GM23338 (cell line): ENCODE measurements around the gene POLR3K.
"Not testable (repeated sequence)": the region's sequence is repeated elsewhere in the genome, so short reads cannot be mapped to it uniquely, and the experiment has no call there.

Experiments
- EZH2 ChIP-seq: fragments of 200-600 bp; sonication (generic); IDR thresholded peaks from one replicate; pipeline ENCODE4 v1.8.0; 2017; ENCODE audit warnings: antibody characterized with exemption, mild to moderate bottlenecking, low read depth; ENCODE audit not compliant: unreplicated experiment
- POLR2AphosphoS5 ChIP-seq: IDR thresholded peaks from 2 replicates; pipeline ENCODE4 v1.6.1; 2016; ENCODE audit warnings: antibody characterized with exemption, low read depth
- STAT1 ChIP-seq: IDR thresholded peaks from one replicate; pipeline ENCODE4 v1.6.1; 2016; ENCODE audit warnings: antibody characterized with exemption; ENCODE audit not compliant: unreplicated experiment
- ZNF331 ChIP-seq: fragments of 250-450 bp; sonication (Bioruptor Pico); IDR thresholded peaks from 2 replicates; pipeline ENCODE4 v1.5.0; 2020; ENCODE audit warnings: low read depth, mild to moderate bottlenecking, moderate library complexity
- TF ChIP-seq, protein P1 (sequence below), 2 experiments: fragments of 200-600 bp in 1 of 2; sonication (generic) in 1 of 2; conservative IDR thresholded peaks; 2 replicates each; pipeline versions ENCODE4 v1.5.1 to v1.6.1; 2016 to 2017; ENCODE audit warnings: antibody characterized with exemption in 2 of 2, low read depth in 2 of 2, mild to moderate bottlenecking in 2 of 2, moderate library complexity in 1 of 2
- TF ChIP-seq, protein P2 (sequence below): IDR thresholded peaks from 2 replicates; pipeline ENCODE4 v1.6.1; 2016; ENCODE audit warnings: antibody characterized with exemption
- TF ChIP-seq, protein P3 (sequence below): IDR thresholded peaks from one replicate; pipeline ENCODE4 v1.6.1; 2018; ENCODE audit warnings: antibody characterized with exemption; ENCODE audit not compliant: unreplicated experiment

DNA sequence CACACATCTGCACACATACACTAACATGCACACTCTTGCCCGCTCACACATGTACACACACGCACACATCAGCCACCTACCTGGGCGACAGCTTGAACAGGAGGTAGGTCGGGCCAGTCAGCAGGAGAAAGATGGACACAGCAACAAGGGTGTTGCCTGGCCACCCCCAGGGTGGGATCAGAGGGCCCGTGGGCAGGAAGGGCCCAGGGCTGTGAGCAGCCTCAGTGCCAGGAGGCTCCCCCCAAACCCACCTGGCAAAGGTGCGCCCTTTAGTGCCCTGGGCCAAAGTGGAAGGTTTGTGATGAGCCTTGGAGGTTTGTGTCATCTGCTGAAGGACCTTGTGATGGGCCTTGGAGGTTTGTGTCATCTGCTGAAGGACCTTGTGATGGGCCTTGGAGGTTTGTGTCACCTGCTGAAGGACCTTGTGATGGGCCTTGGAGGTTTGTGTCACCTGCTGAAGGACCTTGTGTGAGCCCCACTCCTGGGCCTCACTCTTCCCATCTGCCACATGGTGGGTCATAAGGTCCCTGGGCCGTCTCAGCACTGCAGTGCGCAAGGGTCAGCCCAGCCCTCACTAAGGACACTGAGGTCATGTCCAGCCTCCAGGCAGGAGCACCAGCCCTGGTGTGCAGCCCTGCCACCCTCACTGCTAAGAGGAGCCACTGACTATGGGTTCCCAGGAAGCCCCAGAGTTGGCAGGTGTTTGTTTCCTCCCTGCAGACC, 20.1 kb downstream of the POLR3K start:
- TF ChIP-seq, protein P1, sequence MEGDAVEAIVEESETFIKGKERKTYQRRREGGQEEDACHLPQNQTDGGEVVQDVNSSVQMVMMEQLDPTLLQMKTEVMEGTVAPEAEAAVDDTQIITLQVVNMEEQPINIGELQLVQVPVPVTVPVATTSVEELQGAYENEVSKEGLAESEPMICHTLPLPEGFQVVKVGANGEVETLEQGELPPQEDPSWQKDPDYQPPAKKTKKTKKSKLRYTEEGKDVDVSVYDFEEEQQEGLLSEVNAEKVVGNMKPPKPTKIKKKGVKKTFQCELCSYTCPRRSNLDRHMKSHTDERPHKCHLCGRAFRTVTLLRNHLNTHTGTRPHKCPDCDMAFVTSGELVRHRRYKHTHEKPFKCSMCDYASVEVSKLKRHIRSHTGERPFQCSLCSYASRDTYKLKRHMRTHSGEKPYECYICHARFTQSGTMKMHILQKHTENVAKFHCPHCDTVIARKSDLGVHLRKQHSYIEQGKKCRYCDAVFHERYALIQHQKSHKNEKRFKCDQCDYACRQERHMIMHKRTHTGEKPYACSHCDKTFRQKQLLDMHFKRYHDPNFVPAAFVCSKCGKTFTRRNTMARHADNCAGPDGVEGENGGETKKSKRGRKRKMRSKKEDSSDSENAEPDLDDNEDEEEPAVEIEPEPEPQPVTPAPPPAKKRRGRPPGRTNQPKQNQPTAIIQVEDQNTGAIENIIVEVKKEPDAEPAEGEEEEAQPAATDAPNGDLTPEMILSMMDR (conservative IDR thresholded peaks at IDR 0.05; ENCODE audit: low read depth in 2 of 2) = not testable (repeated sequence)
- not testable (repeated sequence) for TF ChIP-seq STAT1; POLR2AphosphoS5; EZH2; ZNF331 (CRISPR knock-in tag)
- TF ChIP-seq, protein P2, sequence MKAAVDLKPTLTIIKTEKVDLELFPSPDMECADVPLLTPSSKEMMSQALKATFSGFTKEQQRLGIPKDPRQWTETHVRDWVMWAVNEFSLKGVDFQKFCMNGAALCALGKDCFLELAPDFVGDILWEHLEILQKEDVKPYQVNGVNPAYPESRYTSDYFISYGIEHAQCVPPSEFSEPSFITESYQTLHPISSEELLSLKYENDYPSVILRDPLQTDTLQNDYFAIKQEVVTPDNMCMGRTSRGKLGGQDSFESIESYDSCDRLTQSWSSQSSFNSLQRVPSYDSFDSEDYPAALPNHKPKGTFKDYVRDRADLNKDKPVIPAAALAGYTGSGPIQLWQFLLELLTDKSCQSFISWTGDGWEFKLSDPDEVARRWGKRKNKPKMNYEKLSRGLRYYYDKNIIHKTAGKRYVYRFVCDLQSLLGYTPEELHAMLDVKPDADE = not testable (repeated sequence)
- TF ChIP-seq, protein P3, sequence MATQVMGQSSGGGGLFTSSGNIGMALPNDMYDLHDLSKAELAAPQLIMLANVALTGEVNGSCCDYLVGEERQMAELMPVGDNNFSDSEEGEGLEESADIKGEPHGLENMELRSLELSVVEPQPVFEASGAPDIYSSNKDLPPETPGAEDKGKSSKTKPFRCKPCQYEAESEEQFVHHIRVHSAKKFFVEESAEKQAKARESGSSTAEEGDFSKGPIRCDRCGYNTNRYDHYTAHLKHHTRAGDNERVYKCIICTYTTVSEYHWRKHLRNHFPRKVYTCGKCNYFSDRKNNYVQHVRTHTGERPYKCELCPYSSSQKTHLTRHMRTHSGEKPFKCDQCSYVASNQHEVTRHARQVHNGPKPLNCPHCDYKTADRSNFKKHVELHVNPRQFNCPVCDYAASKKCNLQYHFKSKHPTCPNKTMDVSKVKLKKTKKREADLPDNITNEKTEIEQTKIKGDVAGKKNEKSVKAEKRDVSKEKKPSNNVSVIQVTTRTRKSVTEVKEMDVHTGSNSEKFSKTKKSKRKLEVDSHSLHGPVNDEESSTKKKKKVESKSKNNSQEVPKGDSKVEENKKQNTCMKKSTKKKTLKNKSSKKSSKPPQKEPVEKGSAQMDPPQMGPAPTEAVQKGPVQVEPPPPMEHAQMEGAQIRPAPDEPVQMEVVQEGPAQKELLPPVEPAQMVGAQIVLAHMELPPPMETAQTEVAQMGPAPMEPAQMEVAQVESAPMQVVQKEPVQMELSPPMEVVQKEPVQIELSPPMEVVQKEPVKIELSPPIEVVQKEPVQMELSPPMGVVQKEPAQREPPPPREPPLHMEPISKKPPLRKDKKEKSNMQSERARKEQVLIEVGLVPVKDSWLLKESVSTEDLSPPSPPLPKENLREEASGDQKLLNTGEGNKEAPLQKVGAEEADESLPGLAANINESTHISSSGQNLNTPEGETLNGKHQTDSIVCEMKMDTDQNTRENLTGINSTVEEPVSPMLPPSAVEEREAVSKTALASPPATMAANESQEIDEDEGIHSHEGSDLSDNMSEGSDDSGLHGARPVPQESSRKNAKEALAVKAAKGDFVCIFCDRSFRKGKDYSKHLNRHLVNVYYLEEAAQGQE = not testable (repeated sequence)
